ENCODE data around the gene MAP2K7.

GRCh38 chr19:7874076-7874896 is 29.4 kb upstream of the MAP2K7 start, which contains the start of gene PRR36:
- TF ChIP-seq CTCF (IDR thresholded peaks at IDR 0.05; ENCODE audit: insufficient read depth, low read length): no peak
- no peak for TF ChIP-seq POLR2AphosphoS5 (IDR thresholded peaks at IDR 0.05; ENCODE audit: low read depth)
